ENCODE data around the gene PACC1. TPM values are rescaled to one million over a fixed set of nuclear protein-coding genes. Genes with fewer than 3 reads are reported as not detected.
"Not testable (repeated sequence)": the region's sequence is repeated elsewhere in the genome, so short reads cannot be mapped to it uniquely, and the experiment has no call there.

Gene PACC1
- total RNA-seq, 1 donor from 2014 or later = 15.3 TPM

GRCh38 chr1:212397171-212397570, 17.5 kb downstream of the PACC1 start:
- Mint-ChIP-seq H3K4me1 (ENCODE audit: unreplicated experiment) (no peaks in the 10 kb centered on the region), H3K9me3 (ENCODE audit: unreplicated experiment) (no peaks in the 10 kb centered on the region), H3K4me3 (ENCODE audit: unreplicated experiment) (peak overlapping the region; percentile 11), H3K27me3 (ENCODE audit: unreplicated experiment) (peaks cover 7% of the 10 kb centered on the region), H3K36me3 (ENCODE audit: low read depth, unreplicated experiment) (peaks cover 38% of the 10 kb centered on the region), H3K27ac (ENCODE audit: unreplicated experiment) (no peak overlapping the region)
- DNase-seq (ENCODE audit: low spot score) = no peak
- TF ChIP-seq, protein P1, sequence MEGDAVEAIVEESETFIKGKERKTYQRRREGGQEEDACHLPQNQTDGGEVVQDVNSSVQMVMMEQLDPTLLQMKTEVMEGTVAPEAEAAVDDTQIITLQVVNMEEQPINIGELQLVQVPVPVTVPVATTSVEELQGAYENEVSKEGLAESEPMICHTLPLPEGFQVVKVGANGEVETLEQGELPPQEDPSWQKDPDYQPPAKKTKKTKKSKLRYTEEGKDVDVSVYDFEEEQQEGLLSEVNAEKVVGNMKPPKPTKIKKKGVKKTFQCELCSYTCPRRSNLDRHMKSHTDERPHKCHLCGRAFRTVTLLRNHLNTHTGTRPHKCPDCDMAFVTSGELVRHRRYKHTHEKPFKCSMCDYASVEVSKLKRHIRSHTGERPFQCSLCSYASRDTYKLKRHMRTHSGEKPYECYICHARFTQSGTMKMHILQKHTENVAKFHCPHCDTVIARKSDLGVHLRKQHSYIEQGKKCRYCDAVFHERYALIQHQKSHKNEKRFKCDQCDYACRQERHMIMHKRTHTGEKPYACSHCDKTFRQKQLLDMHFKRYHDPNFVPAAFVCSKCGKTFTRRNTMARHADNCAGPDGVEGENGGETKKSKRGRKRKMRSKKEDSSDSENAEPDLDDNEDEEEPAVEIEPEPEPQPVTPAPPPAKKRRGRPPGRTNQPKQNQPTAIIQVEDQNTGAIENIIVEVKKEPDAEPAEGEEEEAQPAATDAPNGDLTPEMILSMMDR (IDR thresholded peaks at IDR 0.05; ENCODE audit: unreplicated experiment) = no peak

- TF ChIP-seq, protein P1 (IDR thresholded peaks at IDR 0.05; ENCODE audit: unreplicated experiment) = no peak
- Mint-ChIP-seq H3K36me3 (ENCODE audit: low read depth, unreplicated experiment) (peaks cover 39% of the 10 kb centered on the region), H3K27ac (ENCODE audit: unreplicated experiment) (no peak overlapping the region), H3K4me1 (ENCODE audit: unreplicated experiment) (no peaks in the 10 kb centered on the region), H3K4me3 (ENCODE audit: unreplicated experiment) (no peak overlapping the region), H3K27me3 (ENCODE audit: unreplicated experiment) (peaks cover 7% of the 10 kb centered on the region), H3K9me3 (ENCODE audit: unreplicated experiment) (no peaks in the 10 kb centered on the region)
- DNase-seq (ENCODE audit: low spot score) = no peak
These were observed 18.0 kb downstream of the PACC1 start for GRCh38 chr1:212396638-212397037.

DNA sequence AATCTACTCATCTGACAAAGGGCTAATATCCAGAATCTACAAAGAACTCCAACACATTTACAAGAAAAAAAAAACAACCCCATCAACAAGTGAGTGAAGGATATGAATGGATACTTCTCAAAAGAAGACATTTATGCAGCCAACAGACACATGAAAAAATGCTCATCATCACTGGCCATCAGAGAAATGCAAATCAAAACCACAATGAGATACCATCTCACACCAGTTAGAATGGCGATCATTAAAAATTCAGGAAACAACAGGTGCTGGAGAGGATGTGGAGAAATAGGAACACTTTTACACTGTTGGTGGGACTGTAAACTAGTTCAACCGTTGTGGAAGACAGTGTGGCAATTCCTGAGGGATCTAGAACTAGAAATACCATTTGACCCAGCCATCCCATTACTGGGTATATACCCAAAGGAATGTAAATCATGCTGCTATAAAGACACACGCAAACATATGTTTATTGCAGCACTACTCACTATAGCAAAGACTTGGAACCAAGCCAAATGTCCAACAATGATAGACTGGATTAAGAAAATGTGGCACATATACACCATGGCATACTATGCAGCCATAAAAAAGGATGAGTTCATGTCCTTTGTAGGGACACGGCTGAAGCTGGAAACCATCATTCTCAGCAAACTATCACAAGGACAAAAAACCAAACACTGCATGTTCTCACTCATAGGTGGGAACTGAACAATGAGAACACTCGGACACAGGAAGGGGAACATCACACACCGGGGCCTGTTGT, 18.8 kb downstream of the PACC1 start:
- not testable (repeated sequence) for H3K27ac Mint-ChIP-seq (ENCODE audit: unreplicated experiment); DNase-seq (ENCODE audit: low spot score); H3K4me3 Mint-ChIP-seq (ENCODE audit: unreplicated experiment); H3K9me3 Mint-ChIP-seq (ENCODE audit: unreplicated experiment); H3K4me1 Mint-ChIP-seq (ENCODE audit: unreplicated experiment); H3K27me3 Mint-ChIP-seq (ENCODE audit: unreplicated experiment)
- peaks cover 46% of the 10 kb centered on the region for H3K36me3 Mint-ChIP-seq (ENCODE audit: low read depth, unreplicated experiment)

DNA sequence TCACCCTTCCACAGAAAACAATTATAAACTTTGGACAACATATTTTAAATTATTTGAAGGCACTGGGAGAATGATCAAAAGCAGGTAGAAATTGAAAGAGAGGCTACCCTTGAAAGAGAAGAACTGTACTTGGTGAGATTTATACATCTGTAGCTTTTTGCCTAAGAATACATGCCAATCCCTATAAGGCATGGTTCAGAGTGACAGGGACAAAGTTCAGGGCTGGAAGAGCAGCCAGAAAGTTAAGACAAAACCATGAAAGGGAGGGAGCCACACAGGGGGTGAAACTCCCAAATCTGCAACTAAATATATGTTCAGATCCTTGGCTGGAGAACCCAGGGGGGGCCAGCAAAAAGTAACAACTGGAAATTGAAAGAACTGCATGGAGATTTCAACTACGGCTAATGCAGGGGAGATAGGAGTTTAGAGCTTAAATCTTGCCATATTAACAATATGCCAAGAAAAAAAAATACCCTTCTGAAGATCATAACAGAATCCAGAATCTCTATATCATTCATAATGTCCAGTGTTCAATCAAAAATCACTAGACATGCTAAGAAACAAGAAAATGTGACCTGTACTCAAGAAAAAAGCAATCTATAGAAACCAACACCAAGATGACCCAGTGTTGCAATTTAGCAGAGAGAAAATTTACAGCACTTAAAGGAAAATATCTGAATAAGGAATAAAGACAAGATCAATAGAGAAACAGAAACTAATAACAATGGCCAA, 25.5 kb downstream of the PACC1 start:
- Mint-ChIP-seq H3K27ac (ENCODE audit: unreplicated experiment) (no peak overlapping the region), H3K27me3 (ENCODE audit: unreplicated experiment) (peaks cover 8% of the 10 kb centered on the region), H3K36me3 (ENCODE audit: low read depth, unreplicated experiment) (peaks cover 60% of the 10 kb centered on the region), H3K4me3 (ENCODE audit: unreplicated experiment) (peak overlapping the region; percentile 5), H3K9me3 (ENCODE audit: unreplicated experiment) (peaks cover 6% of the 10 kb centered on the region), H3K4me1 (ENCODE audit: unreplicated experiment) (no peaks in the 10 kb centered on the region)
- TF ChIP-seq, protein P1 (IDR thresholded peaks at IDR 0.05; ENCODE audit: unreplicated experiment) = no peak
- no peak for DNase-seq (ENCODE audit: low spot score)

- H3K36me3 Mint-ChIP-seq (ENCODE audit: low read depth, unreplicated experiment) = peaks cover 52% of the 10 kb centered on the region
- no peak for DNase-seq (ENCODE audit: low spot score)
- TF ChIP-seq, protein P1 (IDR thresholded peaks at IDR 0.05; ENCODE audit: unreplicated experiment) = no peak
- H3K4me3 Mint-ChIP-seq (ENCODE audit: unreplicated experiment) = no peak overlapping the region
- H3K27me3 Mint-ChIP-seq (ENCODE audit: unreplicated experiment) = peaks cover 4% of the 10 kb centered on the region
- no peak overlapping the region for H3K27ac Mint-ChIP-seq (ENCODE audit: unreplicated experiment)
- H3K4me1 Mint-ChIP-seq (ENCODE audit: unreplicated experiment) = no peaks in the 10 kb centered on the region
- peaks cover 6% of the 10 kb centered on the region for H3K9me3 Mint-ChIP-seq (ENCODE audit: unreplicated experiment)
These were observed 28.7 kb downstream of the PACC1 start for GRCh38 chr1:212386029-212386428.
